ENCODE data around the gene KAT5.

GRCh38 chr11:65716302-65716701 lies 4.2 kb downstream of the KAT5 start:
- no peak for TF ChIP-seq CTCF (IDR thresholded peaks at IDR 0.05; ENCODE audit: insufficient read depth, low read length, poor library complexity, severe bottlenecking)
- TF ChIP-seq EZH2phosphoT487 (conservative IDR thresholded peaks at IDR 0.05; ENCODE audit: low read length): no peak

All from SU-DHL-6 (cell line).